NCI-H2227 (cell line): ENCODE measurements around the gene MRGPRD.

Experiments used
- DNase-seq: peaks from one replicate; lab custom pipeline; 2025; ENCODE audit not compliant: unreplicated experiment; lab: John Stamatoyannopoulos, UW

Gene MRGPRD

GRCh38 chr11:68950270-68950669, 30.5 kb downstream of the MRGPRD start:
- DNase-seq = peak; percentile 23

GRCh38 chr11:68948935-68949334, 31.9 kb downstream of the MRGPRD start:
- no peak for DNase-seq

- DNase-seq = no peak
These were observed 32.3 kb downstream of the MRGPRD start for GRCh38 chr11:68948496-68948895.

- no peak for DNase-seq
These were observed 33.6 kb downstream of the MRGPRD start for GRCh38 chr11:68947151-68947550.

- no peak for DNase-seq
These were observed 34.2 kb downstream of the MRGPRD start for GRCh38 chr11:68946416-68947090.

- no peak for DNase-seq
These were observed 38.0 kb downstream of the MRGPRD start for GRCh38 chr11:68942751-68943271.

GRCh38 chr11:68942095-68942620, 38.6 kb downstream of the MRGPRD start:
- DNase-seq = no peak

GRCh38 chr11:68941324-68942094, 39.3 kb downstream of the MRGPRD start:
- DNase-seq = no peak

- DNase-seq = no peak
These were observed 40.0 kb downstream of the MRGPRD start for GRCh38 chr11:68940651-68941323.

GRCh38 chr11:68939583-68940555, 40.9 kb downstream of the MRGPRD start:
- DNase-seq = no peak

- no peak for DNase-seq
These were observed 41.8 kb downstream of the MRGPRD start for GRCh38 chr11:68938816-68939582.

GRCh38 chr11:68938088-68938487, 42.7 kb downstream of the MRGPRD start:
- DNase-seq = no peak

GRCh38 chr11:68936676-68937620, 43.8 kb downstream of the MRGPRD start:
- DNase-seq = no peak

- DNase-seq = no peak
These were observed 44.5 kb downstream of the MRGPRD start for GRCh38 chr11:68936358-68936636.

GRCh38 chr11:68935516-68936357, 45.0 kb downstream of the MRGPRD start:
- DNase-seq = no peak

GRCh38 chr11:68935066-68935465, 45.7 kb downstream of the MRGPRD start:
- DNase-seq = no peak

GRCh38 chr11:68934666-68935065, 46.1 kb downstream of the MRGPRD start:
- DNase-seq = no peak

GRCh38 chr11:68934321-68934645, 46.5 kb downstream of the MRGPRD start:
- DNase-seq = no peak
